Endodermal cell (in vitro differentiated cells): ENCODE results near the gene PER1. TPM values are rescaled to one million over a fixed set of nuclear protein-coding genes. Genes with fewer than 3 reads are reported as not detected.

Experiments used
- DNase-seq: peaks from one replicate; pipeline ENCODE4 v3.0.0-alpha.2; 2017
- H3K27ac ChIP-seq: 2 replicates; pipeline ENCODE4 v1.5.1; 2013; ENCODE audit warnings: mild to moderate bottlenecking, low read depth, low read length, moderate library complexity
- H3K27me3 ChIP-seq: 2 replicates; pipeline ENCODE4 v1.6.1; 2013; ENCODE audit warnings: mild to moderate bottlenecking, low read length, moderate library complexity; ENCODE audit not compliant: insufficient read depth, control insufficient read depth, poor library complexity, severe bottlenecking
- H3K36me3 ChIP-seq: 2 replicates; pipeline ENCODE4 v1.7.0; 2013; ENCODE audit warnings: mild to moderate bottlenecking, low read length, moderate library complexity; ENCODE audit not compliant: control insufficient read depth, insufficient read depth
- H3K4me1 ChIP-seq: one replicate; pipeline ENCODE4 v1.7.0; 2013; ENCODE audit warnings: low read length; ENCODE audit not compliant: control insufficient read depth, insufficient read depth
- H3K4me3 ChIP-seq: 2 replicates; pipeline ENCODE4 v1.5.1; 2013; ENCODE audit warnings: mild to moderate bottlenecking, low read length, moderate library complexity
- H3K9ac ChIP-seq: 2 replicates; pipeline ENCODE4 v1.6.1; 2013; ENCODE audit warnings: mild to moderate bottlenecking, low read length, moderate library complexity; ENCODE audit not compliant: poor library complexity, severe bottlenecking; ENCODE audit errors: extremely low read depth
- H3K9me3 ChIP-seq: 2 replicates; pipeline ENCODE4 v1.6.1; 2013; ENCODE audit warnings: mild to moderate bottlenecking, low read length, moderate library complexity; ENCODE audit not compliant: control insufficient read depth
- H3K27ac Mint-ChIP-seq: 2 replicates; pipeline ENCODE4 v1.8.0; 2020; ENCODE audit warnings: mixed read lengths
- H3K27me3 Mint-ChIP-seq: 2 replicates; pipeline ENCODE4 v1.8.0; 2021; ENCODE audit warnings: mild to moderate bottlenecking, mixed read lengths; ENCODE audit not compliant: insufficient read depth
- H3K36me3 Mint-ChIP-seq: 2 replicates; pipeline ENCODE4 v1.8.0; 2020; ENCODE audit warnings: low read depth, mixed read lengths
- H3K4me1 Mint-ChIP-seq: 2 replicates; pipeline ENCODE4 v1.8.0; 2020; ENCODE audit warnings: mixed read lengths
- H3K4me3 Mint-ChIP-seq: 2 replicates; pipeline ENCODE4 v1.8.0; 2020; ENCODE audit warnings: mild to moderate bottlenecking, moderate library complexity, mixed read lengths
- H3K9me3 Mint-ChIP-seq: 2 replicates; pipeline ENCODE4 v1.8.0; 2020; ENCODE audit warnings: mild to moderate bottlenecking, mixed read lengths
- CTCF ChIP-seq: fragments of 200-600 bp; sonication (generic); conservative IDR thresholded peaks from 2 replicates; pipeline ENCODE4 v1.5.0; 2021; ENCODE audit warnings: antibody characterized with exemption, mild to moderate bottlenecking
- WGBS, 2 experiments: methylation state at CpG; one replicate each; pipeline versions ENCODE4 v1.1.5 to v1.1.7; 2013; ENCODE audit warnings: missing lambda C conversion rate in 2 of 2, mixed read lengths in 1 of 2; ENCODE audit not compliant: insufficient coverage in 1 of 2, insufficient read length in 1 of 2; 5-methylcytosine and 5-hydroxymethylcytosine counted together
- total RNA-seq, 2 donors: library from RNA; stranded (reverse); fragmentation: NEBNext Ultra II Directional in 1 of 2; extraction: Animal tissue kit (Norgen Biotek cat#: 25700) in 1 of 2; gene quantifications; 2 replicates in 1 of 2; 3 replicates in 1 of 2; pipeline ENCODE4 v1.2.1, GENCODE V29; 2021

Gene PER1
- total RNA-seq, 2 donors from 2014 or later, result 38.3 to 53.7 TPM

GRCh38 chr17:8186446-8186786, 34.2 kb upstream of the PER1 start:
- Mint-ChIP-seq H3K4me3 (no peak overlapping the region), H3K27me3 (peaks cover 11% of the 10 kb centered on the region), H3K9me3 (no peaks in the 10 kb centered on the region), H3K4me1 (peaks cover 12% of the 10 kb centered on the region), H3K36me3 (no peaks in the 10 kb centered on the region), H3K27ac (no peak overlapping the region)
- Histone ChIP-seq H3K9ac (peak overlapping the region; percentile 47), H3K9me3 (no peaks in the 10 kb centered on the region), H3K27me3 (no peaks in the 10 kb centered on the region), H3K36me3 (no peaks in the 10 kb centered on the region), H3K4me1 (peaks cover 8% of the 10 kb centered on the region), H3K4me3 (peak overlapping the region; percentile 94), H3K27ac (peak overlapping the region; percentile 25)
- 0 to 2% methylated on average over 9 to 23 of the region's 23 CpGs for whole genome bisulfite sequencing, 2 experiments
- TF ChIP-seq CTCF, result no peak
- no peak for DNase-seq

DNA sequence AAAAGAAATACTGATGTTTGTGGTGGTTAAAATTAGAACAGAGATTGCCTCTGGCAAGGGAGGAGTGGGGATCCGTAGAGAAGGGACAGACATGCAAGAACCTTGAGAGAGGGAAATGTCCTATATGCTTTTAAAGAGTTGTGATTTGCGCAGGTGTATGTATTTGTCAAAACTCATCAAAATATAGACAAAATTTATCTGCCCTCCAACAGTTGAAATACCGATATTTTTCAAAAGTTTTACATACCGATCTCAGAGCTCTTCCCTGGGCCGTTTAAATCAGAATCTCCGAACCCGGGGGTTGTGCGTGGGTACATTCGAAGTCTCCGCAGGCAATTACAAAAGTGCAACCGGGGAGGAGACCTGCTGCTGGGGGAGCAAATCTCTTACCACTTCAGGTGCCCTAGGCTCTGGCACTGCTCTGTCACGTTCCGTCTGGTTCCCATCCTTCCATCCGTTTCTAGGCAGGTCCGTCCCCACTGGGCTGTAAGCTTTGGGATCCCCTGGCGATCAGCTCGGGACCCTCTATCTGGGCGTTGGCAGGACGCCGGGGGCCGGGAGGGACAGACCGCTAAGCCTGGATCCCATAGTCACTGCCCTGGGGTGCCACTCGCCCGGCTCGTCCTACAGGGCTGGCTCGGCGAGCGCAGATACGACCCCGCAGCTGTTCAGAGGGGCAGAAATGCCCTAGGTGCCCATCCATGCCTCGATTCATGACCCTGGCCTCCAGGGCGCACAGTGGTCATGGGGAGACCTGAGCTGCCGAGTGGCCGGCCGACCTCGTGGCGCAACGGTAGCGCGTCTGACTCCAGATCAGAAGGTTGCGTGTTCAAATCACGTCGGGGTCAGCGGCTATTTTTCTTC, 33.6 kb upstream of the PER1 start:
- 3% methylated on average over 30 to 44 of the region's 44 CpGs for WGBS, 2 experiments
- peak; percentile 99 for DNase-seq
- Histone ChIP-seq H3K27ac (no peak overlapping the region), H3K9me3 (no peaks in the 10 kb centered on the region), H3K36me3 (no peaks in the 10 kb centered on the region), H3K4me1 (peaks cover 8% of the 10 kb centered on the region), H3K9ac (peak overlapping the region; percentile 47), H3K27me3 (no peaks in the 10 kb centered on the region), H3K4me3 (peak overlapping the region; percentile 94)
- no peak for TF ChIP-seq CTCF
- H3K36me3 Mint-ChIP-seq, result no peaks in the 10 kb centered on the region
- H3K9me3 Mint-ChIP-seq, result no peaks in the 10 kb centered on the region
- peaks cover 11% of the 10 kb centered on the region for H3K27me3 Mint-ChIP-seq
- H3K4me1 Mint-ChIP-seq, result peaks cover 9% of the 10 kb centered on the region
- no peak overlapping the region for H3K4me3 Mint-ChIP-seq
- H3K27ac Mint-ChIP-seq, result no peak overlapping the region

DNA sequence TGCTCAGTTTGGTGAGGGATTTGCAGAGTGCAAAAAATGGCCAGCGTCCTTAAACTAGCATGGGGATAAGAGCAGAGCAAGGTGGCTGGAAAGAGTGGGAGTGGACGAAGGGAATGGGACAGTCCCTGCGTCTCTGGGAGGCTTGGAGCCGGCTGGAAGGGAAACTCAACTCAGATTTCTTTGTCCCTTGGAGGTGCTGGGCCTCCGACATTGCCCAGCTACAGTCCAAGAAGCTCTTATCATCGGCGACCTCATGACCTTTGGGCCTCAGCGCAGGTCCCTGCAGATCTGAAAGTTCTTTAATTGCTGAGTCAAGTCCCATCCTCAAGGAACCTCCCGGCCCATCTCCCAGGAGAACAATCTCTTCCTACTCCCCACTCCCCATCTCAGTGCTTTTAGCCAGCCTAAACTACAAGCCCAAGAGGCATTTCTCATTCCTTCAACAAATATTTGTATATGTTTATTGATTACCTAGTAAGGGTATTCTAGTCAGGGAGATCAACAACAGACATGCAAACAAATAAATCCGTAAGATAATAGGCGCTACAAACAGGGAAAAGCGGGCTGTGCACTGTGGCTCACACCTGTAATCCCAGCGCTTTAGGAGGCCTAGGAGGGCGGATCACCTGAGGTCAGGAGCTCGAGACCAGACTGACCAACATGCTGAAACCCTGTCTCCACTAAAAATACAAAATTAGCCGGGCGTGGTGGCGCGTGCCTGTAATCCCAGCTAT, 25.0 kb upstream of the PER1 start:
- peak overlapping the region; percentile 90 for H3K27ac ChIP-seq
- no peak for TF ChIP-seq CTCF
- 80 to 82% methylated on average over 19 of the region's 19 CpGs for WGBS, 2 experiments
- Mint-ChIP-seq H3K9me3 (no peaks in the 10 kb centered on the region), H3K4me3 (peak overlapping the region; percentile 87), H3K27me3 (no peaks in the 10 kb centered on the region), H3K36me3 (no peaks in the 10 kb centered on the region), H3K4me1 (peaks cover 26% of the 10 kb centered on the region), H3K27ac (peak overlapping the region; percentile 89)
- no peaks in the 10 kb centered on the region for H3K27me3 ChIP-seq
- peak overlapping the region; percentile 95 for H3K4me3 ChIP-seq
- peak; percentile 61 for DNase-seq
- H3K9ac ChIP-seq, result peak overlapping the region; percentile 68
- H3K36me3 ChIP-seq, result no peaks in the 10 kb centered on the region
- peaks cover 14% of the 10 kb centered on the region for H3K4me1 ChIP-seq
- no peaks in the 10 kb centered on the region for H3K9me3 ChIP-seq
